Adipose tissue (tissue), 3 donors: ENCODE data around the gene ANTXR1. TPM values are rescaled to one million over a fixed set of nuclear protein-coding genes. Genes with fewer than 3 reads are reported as not detected.

ENCODE experiments used
- H3K27ac ChIP-seq: one replicate; pipeline ENCODE4 v1.5.1; 2013; ENCODE audit warnings: low read depth, low read length
- WGBS, 3 donors: extraction: QIAGEN DNeasy Blood & Tissue Kit; methylation state at CpG; one replicate each; pipeline ENCODE4 v1.1.7; 2013; 5-methylcytosine and 5-hydroxymethylcytosine counted together
- polyA plus RNA-seq, 3 donors: library from polyadenylated mRNA; stranded (reverse); fragments of 200-250 nt; gene quantifications; one replicate each; pipeline ENCODE4 v1.2.3, GENCODE V29; 2013
- donor health status: healthy with polysubstance abuse.
- donor health status: Bipolar disorder and iron deficiency.
- donor health status: healthy.

Gene ANTXR1
- polyA plus RNA-seq, 3 donors, result 1.7 to 41.6 (median 9.6) TPM

GRCh38 chr2:69113627-69114026 lies 100.6 kb downstream of the ANTXR1 start:
- no peak overlapping the region for H3K27ac ChIP-seq
- WGBS, 3 donors, result 72 to 80% (median 80%) methylated on average over 3 of the region's 3 CpGs

GRCh38 chr2:69114534-69114933 lies 101.6 kb downstream of the ANTXR1 start:
- WGBS, 3 donors, result 40 to 98% (median 90%) methylated on average over 1 of the region's 1 CpG
- H3K27ac ChIP-seq, result no peak overlapping the region

GRCh38 chr2:69116438-69116837 lies 103.5 kb downstream of the ANTXR1 start:
- no peak overlapping the region for H3K27ac ChIP-seq
- WGBS, 3 donors, result 54 to 79% (median 65%) methylated on average over 4 of the region's 4 CpGs

GRCh38 chr2:69118609-69119008 lies 105.6 kb downstream of the ANTXR1 start:
- no peak overlapping the region for H3K27ac ChIP-seq
- 91 to 92% (median 91%) methylated on average over 13 of the region's 13 CpGs for WGBS, 3 donors

GRCh38 chr2:69119104-69119894 lies 106.3 kb downstream of the ANTXR1 start:
- no peak overlapping the region for H3K27ac ChIP-seq
- WGBS, 3 donors, result 76 to 85% (median 85%) methylated on average over 16 of the region's 16 CpGs

- WGBS, 3 donors, result 74 to 76% (median 74%) methylated on average over 4 of the region's 4 CpGs
- no peak overlapping the region for H3K27ac ChIP-seq
Observed at GRCh38 chr2:69122271-69122670, 109.3 kb downstream of the ANTXR1 start.

- 77 to 96% (median 91%) methylated on average over 5 of the region's 5 CpGs for WGBS, 3 donors
- H3K27ac ChIP-seq, result no peak overlapping the region
Observed at GRCh38 chr2:69123182-69123581, 110.2 kb downstream of the ANTXR1 start.

GRCh38 chr2:69124343-69124742 lies 111.4 kb downstream of the ANTXR1 start:
- WGBS, 3 donors, result 69 to 78% (median 69%) methylated on average over 4 of the region's 4 CpGs
- H3K27ac ChIP-seq, result no peak overlapping the region

- H3K27ac ChIP-seq, result no peak overlapping the region
- 79 to 86% (median 85%) methylated on average over 3 of the region's 3 CpGs for WGBS, 3 donors
Observed at GRCh38 chr2:69125816-69126215, 112.8 kb downstream of the ANTXR1 start.

GRCh38 chr2:69126341-69126740 lies 113.4 kb downstream of the ANTXR1 start:
- no peak overlapping the region for H3K27ac ChIP-seq

- no peak overlapping the region for H3K27ac ChIP-seq
- 94 to 98% (median 97%) methylated on average over 6 of the region's 6 CpGs for WGBS, 3 donors
Observed at GRCh38 chr2:69131452-69131851, 118.5 kb downstream of the ANTXR1 start.

GRCh38 chr2:69131983-69132675 lies 119.2 kb downstream of the ANTXR1 start:
- no peak overlapping the region for H3K27ac ChIP-seq
- WGBS, 3 donors, result 93 to 96% (median 94%) methylated on average over 4 of the region's 4 CpGs

GRCh38 chr2:69132960-69133590 lies 120.1 kb downstream of the ANTXR1 start:
- H3K27ac ChIP-seq, result no peak overlapping the region
- 89 to 94% (median 89%) methylated on average over 6 of the region's 6 CpGs for WGBS, 3 donors

GRCh38 chr2:69133898-69134297 lies 120.9 kb downstream of the ANTXR1 start:
- 80 to 96% (median 96%) methylated on average over 3 of the region's 3 CpGs for WGBS, 3 donors
- H3K27ac ChIP-seq, result no peak overlapping the region

- H3K27ac ChIP-seq, result no peak overlapping the region
Observed at GRCh38 chr2:69134306-69134945, 121.4 kb downstream of the ANTXR1 start.

GRCh38 chr2:69138247-69138772 lies 125.3 kb downstream of the ANTXR1 start:
- H3K27ac ChIP-seq, result no peak overlapping the region
- 56 to 62% (median 62%) methylated on average over 5 of the region's 5 CpGs for WGBS, 3 donors

More at GRCh38 chr2:69134306-69134945, 121.4 kb downstream of the ANTXR1 start:
- WGBS, 3 donors, result 60 to 74% (median 71%) methylated on average over 3 of the region's 3 CpGs

GRCh38 chr2:69138793-69139459 lies 125.9 kb downstream of the ANTXR1 start:
- WGBS, 3 donors, result 68 to 84% (median 76%) methylated on average over 1 of the region's 1 CpG

More at GRCh38 chr2:69138793-69139459, 125.9 kb downstream of the ANTXR1 start:
- H3K27ac ChIP-seq, result no peak overlapping the region
